GM21515 (cell line): Measurements from ENCODE around the gene WLS.
"Not testable (repeated sequence)": the region's sequence is repeated elsewhere in the genome, so short reads cannot be mapped to it uniquely, and the experiment has no call there.

ENCODE experiments used
- ATAC-seq: cut with Tn5 transposase; IDR thresholded peaks from one replicate; pipeline ENCODE4 v1.9.1; 2021; ENCODE audit not compliant: unreplicated experiment

The WLS gene

GRCh38 chr1:68232289-68233148, at the start of gene WLS:
WLS (minus strand) TSS chr1:68232523; CDS start chr1:68232299, 224 bp downstream.
- no peak for ATAC-seq

- no peak for ATAC-seq
Measured at GRCh38 chr1:68280286-68280685, 48.0 kb upstream of the WLS start.

GRCh38 chr1:68279846-68280245, 47.5 kb upstream of the WLS start:
- ATAC-seq: no peak

- ATAC-seq: no peak
Measured at GRCh38 chr1:68278221-68278620, 45.9 kb upstream of the WLS start.

- no peak for ATAC-seq
Measured at GRCh38 chr1:68276448-68276847, 44.1 kb upstream of the WLS start.

GRCh38 chr1:68273530-68273929, 41.2 kb upstream of the WLS start:
- no peak for ATAC-seq

GRCh38 chr1:68271596-68271995, 39.3 kb upstream of the WLS start:
- no peak for ATAC-seq

- ATAC-seq: no peak
Measured at GRCh38 chr1:68270951-68271350, 38.6 kb upstream of the WLS start.

- ATAC-seq: no peak
Measured at GRCh38 chr1:68269637-68270430, 37.5 kb upstream of the WLS start.

- ATAC-seq: no peak
Measured at GRCh38 chr1:68268896-68269483, 36.7 kb upstream of the WLS start.

- not testable (repeated sequence) for ATAC-seq
Measured at GRCh38 chr1:68256824-68257223, 24.5 kb upstream of the WLS start.

GRCh38 chr1:68255301-68255700, 23.0 kb upstream of the WLS start:
- ATAC-seq: no peak

GRCh38 chr1:68254667-68255226, 22.4 kb upstream of the WLS start:
- ATAC-seq: no peak

- ATAC-seq: no peak
Measured at GRCh38 chr1:68237040-68237439, 4.7 kb upstream of the WLS start.

- ATAC-seq: no peak
Measured at GRCh38 chr1:68234094-68234493, 1.8 kb upstream of the WLS start.

- ATAC-seq: no peak
Measured at GRCh38 chr1:68233202-68233601, 879 bp upstream of the WLS start.

GRCh38 chr1:68231627-68232288, 565 bp downstream of the WLS start:
- ATAC-seq: no peak

GRCh38 chr1:68230901-68231626, 1.3 kb downstream of the WLS start:
- ATAC-seq: no peak

- ATAC-seq: no peak
Measured at GRCh38 chr1:68230484-68230802, 1.9 kb downstream of the WLS start.
